GM21825 (cell line): ENCODE data around the gene SFSWAP.
"Not testable (repeated sequence)": the region's sequence is repeated elsewhere in the genome, so short reads cannot be mapped to it uniquely, and the experiment has no call there.

Experiments
- ATAC-seq: cut with Tn5 transposase; IDR thresholded peaks from one replicate; pipeline ENCODE4 v1.9.1; 2021; ENCODE audit warnings: mild to moderate bottlenecking, moderate library complexity; ENCODE audit not compliant: unreplicated experiment

The SFSWAP gene

GRCh38 chr12:131701705-131702572 lies 9.0 kb upstream of the SFSWAP start:
- ATAC-seq: no peak

- no peak for ATAC-seq
Observed at GRCh38 chr12:131702573-131702877, 8.4 kb upstream of the SFSWAP start.

- no peak for ATAC-seq
Observed at GRCh38 chr12:131703161-131703560, 7.7 kb upstream of the SFSWAP start.

- no peak for ATAC-seq
Observed at GRCh38 chr12:131704509-131704908, 6.4 kb upstream of the SFSWAP start.

- not testable (repeated sequence) for ATAC-seq
Observed at GRCh38 chr12:131706709-131707108, 4.2 kb upstream of the SFSWAP start.

- no peak for ATAC-seq
Observed at GRCh38 chr12:131709226-131709625, 1.7 kb upstream of the SFSWAP start.

GRCh38 chr12:131711551-131712205 lies 788 bp downstream of the SFSWAP start:
- ATAC-seq: no peak

- ATAC-seq: no peak
Observed at GRCh38 chr12:131713349-131713748, 2.5 kb downstream of the SFSWAP start.

GRCh38 chr12:131714759-131715158 lies 3.9 kb downstream of the SFSWAP start:
- no peak for ATAC-seq

- no peak for ATAC-seq
Observed at GRCh38 chr12:131716282-131716681, 5.4 kb downstream of the SFSWAP start.

- ATAC-seq: no peak
Observed at GRCh38 chr12:131720241-131720640, 9.4 kb downstream of the SFSWAP start.

- no peak for ATAC-seq
Observed at GRCh38 chr12:131720921-131721320, 10.0 kb downstream of the SFSWAP start.

GRCh38 chr12:131721548-131721947 lies 10.7 kb downstream of the SFSWAP start:
- no peak for ATAC-seq

- ATAC-seq: no peak
Observed at GRCh38 chr12:131723532-131723931, 12.6 kb downstream of the SFSWAP start.

- ATAC-seq: no peak
Observed at GRCh38 chr12:131724534-131724933, 13.6 kb downstream of the SFSWAP start.

- no peak for ATAC-seq
Observed at GRCh38 chr12:131725503-131725902, 14.6 kb downstream of the SFSWAP start.

- no peak for ATAC-seq
Observed at GRCh38 chr12:131728720-131729119, 17.8 kb downstream of the SFSWAP start.

GRCh38 chr12:131729254-131729955 lies 18.5 kb downstream of the SFSWAP start:
- ATAC-seq: no peak

GRCh38 chr12:131732996-131733615 lies 22.2 kb downstream of the SFSWAP start:
- no peak for ATAC-seq

GRCh38 chr12:131733874-131734273 lies 23.0 kb downstream of the SFSWAP start:
- no peak for ATAC-seq
